ENCODE data around the gene SSTR5.

- TF ChIP-seq EZH2 (IDR thresholded peaks at IDR 0.05) (no peak), POLR2AphosphoS5 (IDR thresholded peaks at IDR 0.05; ENCODE audit: borderline replicate concordance, low read depth, low read length) (no peak)
These were observed 5.5 kb downstream of the SSTR5 start for GRCh38 chr16:1077877-1078578.

All from SK-N-MC (cell line).